Testis (tissue), 3 donors: ENCODE measurements around the gene RPL4. TPM values are rescaled to one million over a fixed set of nuclear protein-coding genes. Genes with fewer than 3 reads are reported as not detected.

ENCODE experiments used
- DNase-seq: peaks from one replicate; pipeline ENCODE4 v3.0.0-alpha.2; 2019
- H3K27ac ChIP-seq, 2 donors: fragments of 200-600 bp; sonication (generic); one replicate each; pipeline ENCODE4 v1.5.1; 2019
- H3K27me3 ChIP-seq: fragments of 200-600 bp; sonication (generic); one replicate; pipeline ENCODE4 v1.5.1; 2019
- H3K36me3 ChIP-seq: fragments of 200-600 bp; sonication (generic); one replicate; pipeline ENCODE4 v1.5.1; 2017; ENCODE audit warnings: low read depth; ENCODE audit errors: missing control alignments
- H3K4me1 ChIP-seq: fragments of 200-600 bp; sonication (generic); one replicate; pipeline ENCODE4 v1.5.1; 2019
- H3K4me3 ChIP-seq, 2 donors: fragments of 200-600 bp; sonication (generic); one replicate each; pipeline ENCODE4 v1.5.1; 2017 to 2019
- H3K9me3 ChIP-seq: fragments of 200-600 bp; sonication (generic); one replicate; pipeline ENCODE4 v1.5.1; 2017
- CTCF ChIP-seq, 3 experiments: fragments of 450-650 bp in 2 of 3; fragments of 200-600 bp in 1 of 3; sonication (generic) in 1 of 3; IDR thresholded peaks; one replicate each; pipeline ENCODE4 v1.5.1; 2016 to 2019; ENCODE audit warnings: antibody characterized with exemption in 3 of 3, mild to moderate bottlenecking in 2 of 3, moderate library complexity in 1 of 3
- POLR2A ChIP-seq: fragments of 450-650 bp; IDR thresholded peaks from one replicate; pipeline ENCODE4 v1.6.1; 2017; ENCODE audit warnings: antibody characterized with exemption, mild to moderate bottlenecking, moderate library complexity
- WGBS, 2 donors: methylation state at CpG; one replicate each; pipeline ENCODE4 v1.1.5; 2018; 5-methylcytosine and 5-hydroxymethylcytosine counted together
- intact Hi-C: fragments of 100-400 bp; cut with DNase I; formaldehyde crosslinking; loops from one replicate; pipeline ENCODE4 v1.15.1; 2023; ENCODE audit warnings: low total_unique reads
- microRNA-seq, 2 donors: library from miRNA; unstranded; fragments of <30 nt; microRNA quantifications; one replicate each; pipeline ENCODE4, GENCODE V29; 2016; ENCODE audit warnings: borderline number of aligned reads in 2 of 2, borderline replicate concordance in 1 of 2
- polyA plus RNA-seq: library from polyadenylated mRNA; stranded (reverse); fragments of 350-450 nt; fragmentation: Illumina TruSeq; extraction: RNeasy Lipid Tissue Mini Kit (QIAGEN cat#74804); gene quantifications from one replicate; pipeline ENCODE4 v1.2.3, GENCODE V29; 2014; ENCODE audit warnings: low read depth, low replicate concordance; ENCODE audit not compliant: insufficient read depth
- small RNA-seq, 2 donors: library from RNA; depleted of rRNA; stranded (forward); fragments of <200 nt; gene quantifications; one replicate each; pipeline ENCODE3, GENCODE V24; 2016
- total RNA-seq, 2 donors: library from RNA; depleted of rRNA; stranded (reverse); fragments of >200 nt; gene quantifications; one replicate each; pipeline ENCODE4 v1.2.3, GENCODE V29; 2016

RPL4 gene
- total and polyA plus RNA-seq, 3 donors from 2014 or later, result 957 to 1,935 (median 1,584) TPM

DNA sequence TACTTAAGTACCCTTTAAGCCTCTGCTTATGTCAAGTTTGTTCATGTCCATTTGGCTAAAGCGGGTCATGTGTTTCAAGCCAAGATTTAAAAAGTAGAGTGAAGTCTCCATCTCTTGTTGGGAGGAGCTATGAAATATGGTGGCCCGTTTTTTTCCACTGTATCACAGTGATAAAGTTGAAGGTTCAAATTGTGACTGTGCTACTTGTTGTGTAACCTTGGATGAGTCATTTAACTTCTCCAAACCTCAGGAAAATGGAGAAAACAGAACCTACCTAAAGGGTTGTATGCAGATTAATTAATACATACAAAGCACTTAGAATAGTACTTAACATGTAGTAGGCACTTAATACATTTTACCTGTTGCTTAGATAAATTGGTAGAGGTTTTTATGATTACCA is 50.5 kb downstream of the RPL4 start:
- Histone ChIP-seq H3K27me3 (no peaks in the 10 kb centered on the region), H3K36me3 (no peaks in the 10 kb centered on the region), H3K9me3 (no peaks in the 10 kb centered on the region), H3K4me1 (no peaks in the 10 kb centered on the region), H3K4me3 (no peak overlapping the region), H3K27ac (no peak overlapping the region)
- TF ChIP-seq POLR2A, result no peak
- TF ChIP-seq CTCF (IDR thresholded peaks at IDR 0.05), result no peak
- intact Hi-C loops, result no loop called here
- no peak for DNase-seq
- WGBS, 2 donors, result 93 to 95% methylated on average over 2 of the region's 2 CpGs

DNA sequence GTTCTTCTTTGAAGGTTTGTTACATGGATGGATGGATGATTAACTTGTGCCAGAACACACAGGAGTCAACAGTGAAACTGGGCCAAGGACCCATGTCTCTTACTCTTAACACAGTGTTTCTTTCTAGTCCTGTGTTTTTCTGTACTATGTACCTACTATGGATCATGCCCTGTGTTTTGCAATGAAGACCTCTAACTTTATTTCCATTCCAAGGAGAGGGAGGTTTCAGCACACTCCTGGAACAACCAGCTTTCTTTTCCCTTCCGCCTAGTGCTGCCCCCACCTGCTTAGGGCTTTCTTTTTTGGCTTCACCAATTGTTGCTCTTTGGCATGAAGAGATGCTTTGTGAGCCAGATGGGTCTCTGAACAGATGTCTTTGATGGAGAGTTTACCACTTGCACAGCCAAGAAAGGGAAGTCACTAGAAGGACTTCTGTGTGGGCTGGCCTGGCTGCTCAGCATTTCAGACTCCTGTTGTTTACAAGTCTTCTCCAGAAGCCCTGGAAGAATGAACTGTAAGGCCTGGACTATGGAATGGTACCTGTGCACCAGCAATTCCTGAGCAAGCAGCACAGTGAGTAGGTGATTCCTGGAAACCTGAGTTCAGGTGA is 51.6 kb downstream of the RPL4 start:
- no peak for TF ChIP-seq POLR2A
- no peak for TF ChIP-seq CTCF (IDR thresholded peaks at IDR 0.05)
- Histone ChIP-seq H3K27ac (no peak overlapping the region), H3K9me3 (no peaks in the 10 kb centered on the region), H3K36me3 (no peaks in the 10 kb centered on the region), H3K4me1 (no peaks in the 10 kb centered on the region), H3K27me3 (no peaks in the 10 kb centered on the region), H3K4me3 (no peak overlapping the region)
- DNase-seq, result peak; percentile 18
- intact Hi-C loops, result no loop called here
- WGBS, 2 donors, result 36 to 70% methylated on average over 1 of the region's 1 CpG

DNA sequence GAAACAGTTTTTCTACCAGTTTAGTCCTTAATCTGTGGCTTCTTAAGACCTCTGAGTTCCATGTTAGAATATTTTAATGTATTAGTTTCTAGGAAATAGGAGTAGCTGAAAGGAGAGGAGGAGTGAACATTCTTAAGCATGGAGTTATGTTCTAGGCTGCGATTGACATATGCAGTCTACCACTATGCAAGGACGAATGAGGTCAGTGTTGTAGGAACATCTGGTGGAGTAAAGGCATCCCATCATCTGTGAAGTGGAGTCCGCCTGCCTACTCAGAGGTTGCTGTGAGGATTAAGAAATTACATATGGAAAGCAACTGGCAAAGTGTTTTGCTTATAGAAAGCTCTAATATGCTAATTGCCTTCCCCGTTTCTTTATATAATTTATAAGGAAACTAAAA is 52.2 kb downstream of the RPL4 start:
- no peak overlapping the region for H3K27ac ChIP-seq
- WGBS, 2 donors, result 72 to 84% methylated on average over 4 of the region's 4 CpGs
- intact Hi-C loops, result no loop called here
- DNase-seq, result no peak
- no peaks in the 10 kb centered on the region for H3K36me3 ChIP-seq
- H3K4me1 ChIP-seq, result no peaks in the 10 kb centered on the region
- no peaks in the 10 kb centered on the region for H3K9me3 ChIP-seq
- no peak for TF ChIP-seq POLR2A
- no peak for TF ChIP-seq CTCF (IDR thresholded peaks at IDR 0.05)
- H3K27me3 ChIP-seq, result no peaks in the 10 kb centered on the region
- H3K4me3 ChIP-seq, result no peak overlapping the region

Small RNAs within 50 kb of the gene (microRNA-seq; reads per million reads assigned to microRNA genes)
- 0 to 0.70 reads per million in 2 donors for gene MIR4512

Small RNAs within 50 kb of the gene (small RNA-seq; reads per million reads assigned to genes)
- gene MIR4512 (0 reads per million in 2 donors), gene RF01159 (0 reads per million in 2 donors), gene SNORD16 (0 reads per million in 2 donors), gene SNORD18A (0 reads per million in 2 donors), gene SNORD18B (0 reads per million in 2 donors), gene SNORD18C (0 reads per million in 2 donors)

Other genes with a start within 250 kb of the RPL4 start
- gene DIS3L, start 211.3 kb downstream of the RPL4 start, total RNA-seq, result 10 to 100 TPM; 48.7 to 51.8 TPM
- gene DIS3L, start 211.3 kb downstream of the RPL4 start, polyA plus RNA-seq, result 46.3 TPM
- 10 to 100 TPM; 20.7 to 36.8 TPM for gene TIPIN, start 148.2 kb downstream of the RPL4 start, total RNA-seq
- 31.7 TPM for gene TIPIN, start 148.2 kb downstream of the RPL4 start, polyA plus RNA-seq
- 10 to 100 TPM; 27.6 to 29.6 TPM for gene MAP2K1, start 117.9 kb downstream of the RPL4 start, total RNA-seq
- 26.1 TPM for gene MAP2K1, start 117.9 kb downstream of the RPL4 start, polyA plus RNA-seq
- gene SNAPC5, start 7.1 kb downstream of the RPL4 start, total RNA-seq, result 10 to 100 TPM; 30.7 to 45.4 TPM
- 73.9 TPM for gene SNAPC5, start 7.1 kb downstream of the RPL4 start, polyA plus RNA-seq
- 10 to 100 TPM; 35.1 to 41.7 TPM for gene ZWILCH, start 471 bp upstream of the RPL4 start, total RNA-seq
- 77.5 TPM for gene ZWILCH, start 471 bp upstream of the RPL4 start, polyA plus RNA-seq
- gene LCTL, start 61.1 kb upstream of the RPL4 start, total RNA-seq, result under 1 TPM in 1 of 2 donors, not detected in 1; 0.19 TPM
- gene LCTL, start 61.1 kb upstream of the RPL4 start, polyA plus RNA-seq, result 0.16 TPM
- 10 to 100 TPM; 17.5 to 19.4 TPM for gene SMAD6, start 197.4 kb upstream of the RPL4 start, total RNA-seq
- 3.2 TPM for gene SMAD6, start 197.4 kb upstream of the RPL4 start, polyA plus RNA-seq